ENCODE data around the gene JPH2.
"Not testable (repeated sequence)": the region's sequence is repeated elsewhere in the genome, so short reads cannot be mapped to it uniquely, and the experiment has no call there.

JPH2 gene

DNA sequence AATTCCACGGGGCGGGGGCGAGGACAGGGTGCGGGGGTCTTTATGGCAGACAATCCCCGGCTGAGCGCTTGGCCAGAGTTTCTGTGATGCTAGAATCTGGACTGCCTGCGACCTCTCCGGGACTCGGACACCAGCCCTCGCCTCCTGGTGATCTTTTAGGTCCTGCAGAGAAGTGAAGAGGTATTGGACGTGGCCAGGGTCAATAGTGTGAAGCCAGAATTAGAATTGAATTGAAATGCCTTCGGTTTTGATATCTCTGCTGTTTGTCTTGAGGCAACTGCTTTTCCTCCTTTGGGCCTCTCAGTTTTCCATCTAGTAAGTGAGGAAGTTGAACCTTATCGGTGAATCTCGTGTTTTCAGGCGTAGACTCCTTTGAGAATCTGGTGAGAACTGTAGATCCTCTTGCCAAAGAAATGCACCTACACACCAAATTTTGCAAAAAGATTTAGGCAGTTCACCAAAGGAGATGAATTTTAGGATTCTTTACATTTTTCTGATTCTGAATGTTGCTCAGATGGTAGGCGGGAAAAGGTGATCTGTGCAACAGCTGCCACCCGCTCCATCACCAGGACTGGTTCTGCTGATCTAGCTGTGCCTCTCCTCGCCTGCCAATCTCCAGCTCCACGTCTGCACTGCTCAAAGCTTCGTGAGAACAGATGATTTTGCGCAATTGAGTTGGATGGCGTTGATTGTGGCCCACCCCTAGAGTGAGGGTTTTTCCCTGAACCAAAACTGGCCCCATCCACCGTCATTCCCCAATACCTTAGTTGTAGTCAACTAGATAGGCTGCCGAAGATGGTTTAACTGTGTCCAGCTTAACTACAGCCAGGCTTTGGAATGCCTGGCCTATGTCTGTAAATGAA, 24.4 kb upstream of the JPH2 start:
- peak in 36 of 58 donors; percentile 5 to 58 (median 22) for DNase-seq

DNA sequence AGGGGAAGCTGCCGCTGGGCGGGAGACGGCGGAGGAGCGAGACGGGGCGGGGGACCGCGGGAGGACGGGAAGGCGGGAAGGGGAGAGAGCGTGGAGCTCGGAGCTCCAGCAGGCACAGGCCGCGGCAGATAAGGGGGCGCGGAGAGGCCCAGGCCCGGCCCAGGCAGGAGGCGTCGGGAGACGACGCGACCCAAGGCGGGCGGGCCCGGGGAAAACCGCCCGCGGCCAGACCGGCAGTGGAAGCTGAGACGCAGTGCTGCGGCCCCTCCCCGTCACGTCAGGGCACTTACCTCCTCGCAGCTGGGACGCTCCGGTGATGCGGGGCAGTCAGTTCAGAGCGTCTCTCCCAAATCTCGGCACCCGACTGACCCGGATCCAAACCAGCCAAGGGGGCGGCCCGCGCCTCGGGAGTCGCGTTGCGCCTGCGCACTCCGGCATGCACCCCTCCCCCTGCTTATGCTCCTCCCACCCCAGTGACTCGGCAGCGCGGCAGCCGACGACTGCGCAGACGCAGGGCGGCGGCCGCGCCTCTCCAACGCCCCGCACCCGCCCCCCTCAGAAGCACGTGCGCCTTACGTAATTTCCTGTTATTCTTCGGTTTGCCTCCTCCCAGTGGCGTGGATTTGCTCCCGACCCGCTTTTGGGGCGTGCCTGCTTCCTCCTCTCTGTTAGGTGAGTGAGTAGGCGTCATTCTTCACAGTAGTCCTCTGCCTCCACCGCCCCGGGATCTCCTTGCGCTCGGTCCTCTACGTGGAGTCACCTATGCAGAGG, 23.6 kb upstream of the JPH2 start, which contains the start of gene OSER1:
Gene OSER1, minus strand, starts transcription at position 366 of the 771 bp plus-strand sequence. CDS start 3,814 bp downstream, outside the sequence.
- peak; percentile 68 to 98 (median 95) for DNase-seq

DNA sequence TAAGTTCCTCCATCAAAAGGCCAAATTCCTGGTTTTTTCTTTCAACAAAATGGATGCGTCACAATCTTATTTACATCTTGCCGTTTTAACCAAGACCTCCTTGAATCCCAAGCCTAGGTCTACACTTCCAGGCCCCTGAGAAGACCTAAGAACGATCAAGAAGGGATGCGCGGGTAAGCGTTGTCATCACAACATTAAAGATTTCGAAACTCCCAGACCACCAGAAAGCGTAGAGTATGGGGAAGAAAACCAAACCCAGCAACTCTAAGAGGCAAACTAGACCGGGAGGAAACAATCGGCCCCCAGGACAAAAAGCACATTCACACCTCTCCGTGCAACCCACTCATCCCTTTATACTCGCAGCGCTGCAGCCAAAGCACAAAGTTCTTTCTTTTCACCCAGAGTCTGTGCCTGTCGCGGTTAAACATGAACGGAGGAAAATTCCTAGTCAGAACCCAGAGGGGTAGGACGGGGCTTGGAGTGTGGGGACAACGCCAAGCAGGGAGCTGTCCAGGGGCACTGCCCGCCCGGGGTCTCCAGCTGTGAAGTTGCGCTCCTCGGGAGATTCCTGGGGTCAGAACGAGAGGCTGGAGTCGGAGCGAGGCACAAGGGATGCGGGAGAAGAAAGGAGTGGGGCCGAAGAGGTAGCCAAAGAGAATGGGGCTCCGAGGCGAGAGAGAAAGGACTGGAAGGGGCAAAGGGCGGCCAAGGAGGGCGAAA, 22.9 kb upstream of the JPH2 start:
- DNase-seq: peak in 8 of 58 donors; percentile 4 to 45 (median 34)

DNA sequence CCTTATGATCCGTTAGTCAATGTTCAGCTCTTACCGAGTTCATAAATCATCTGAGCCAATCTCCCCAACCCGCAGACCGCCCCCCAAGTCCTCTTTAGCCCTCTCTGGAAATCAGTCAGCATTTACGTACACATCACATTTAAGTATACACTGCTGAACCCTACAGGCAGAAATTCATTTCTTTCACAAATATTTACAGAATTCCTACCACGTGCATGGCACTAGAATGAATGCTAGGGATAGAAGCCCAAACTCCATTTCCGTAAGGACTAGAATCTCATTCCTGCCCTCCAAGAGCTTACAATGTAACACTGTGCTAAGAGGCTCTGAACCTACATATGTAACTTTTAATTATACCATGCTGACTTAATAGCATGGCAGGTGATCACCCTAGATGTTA, 21.8 kb upstream of the JPH2 start:
- no peak for DNase-seq

DNA sequence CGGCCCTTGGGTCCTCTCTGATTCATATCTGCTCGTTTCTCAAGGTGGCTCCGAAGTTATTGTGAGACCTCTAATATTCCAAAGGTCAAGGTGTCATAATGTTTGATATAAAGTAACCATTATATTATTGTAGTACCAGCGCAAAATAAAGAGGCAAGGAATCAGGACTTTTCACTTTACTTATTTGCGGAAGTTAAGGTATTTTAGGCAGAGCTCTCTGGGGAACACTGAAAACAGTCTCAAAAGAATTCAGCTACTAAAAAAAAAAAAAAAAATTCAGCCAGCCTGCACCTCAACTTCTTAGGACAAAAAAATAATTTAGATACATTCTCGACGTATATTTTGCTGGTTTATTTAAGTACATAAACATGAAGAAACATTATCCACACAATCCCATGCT, 21.2 kb upstream of the JPH2 start:
- no peak for DNase-seq

DNA sequence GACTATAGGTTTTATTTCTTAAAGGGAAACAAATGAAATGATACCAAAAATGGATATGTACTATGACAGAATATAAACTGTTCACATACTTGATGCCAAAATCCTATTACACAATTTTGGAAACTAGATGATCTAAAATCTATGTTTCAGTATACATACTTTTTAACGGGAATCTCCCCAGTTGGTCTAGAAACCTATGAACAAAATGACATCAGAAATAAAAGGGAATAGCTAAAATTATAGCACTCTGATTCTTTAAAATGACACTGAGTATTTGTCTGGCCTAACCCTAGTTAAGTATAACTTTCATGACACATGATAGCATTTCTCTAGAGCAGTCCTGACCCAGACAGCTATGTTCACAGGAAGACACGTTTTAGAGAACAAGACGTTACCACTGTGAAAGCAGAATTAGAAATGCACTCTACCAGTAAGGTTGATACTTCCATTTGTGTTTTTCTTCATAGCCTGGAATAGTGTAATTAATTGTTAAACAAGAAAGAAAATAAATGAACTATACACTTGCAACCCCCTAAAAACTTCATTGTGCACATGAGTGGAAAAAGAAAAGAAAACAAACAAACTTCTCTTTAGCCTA, 20.2 kb upstream of the JPH2 start:
- DNase-seq: no peak

DNA sequence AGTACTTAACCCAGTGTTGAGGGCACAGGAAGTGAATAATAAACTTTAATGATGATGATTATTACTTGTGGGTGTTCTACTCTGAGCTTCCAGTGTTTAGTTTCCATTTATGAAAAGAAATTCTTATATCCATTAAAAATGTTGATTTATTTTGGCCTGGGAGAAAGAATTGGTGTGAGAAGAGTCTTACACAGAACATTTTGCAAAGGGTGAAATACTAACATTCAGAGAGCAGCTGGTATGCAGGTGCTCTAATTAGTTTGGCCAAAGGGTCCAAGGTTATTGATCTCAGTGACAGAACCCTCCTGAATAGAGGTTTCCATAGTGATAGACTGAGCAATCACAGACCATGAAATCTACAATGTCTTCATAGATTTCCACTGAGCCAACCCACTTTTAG, 19.1 kb upstream of the JPH2 start:
- no peak for DNase-seq

DNA sequence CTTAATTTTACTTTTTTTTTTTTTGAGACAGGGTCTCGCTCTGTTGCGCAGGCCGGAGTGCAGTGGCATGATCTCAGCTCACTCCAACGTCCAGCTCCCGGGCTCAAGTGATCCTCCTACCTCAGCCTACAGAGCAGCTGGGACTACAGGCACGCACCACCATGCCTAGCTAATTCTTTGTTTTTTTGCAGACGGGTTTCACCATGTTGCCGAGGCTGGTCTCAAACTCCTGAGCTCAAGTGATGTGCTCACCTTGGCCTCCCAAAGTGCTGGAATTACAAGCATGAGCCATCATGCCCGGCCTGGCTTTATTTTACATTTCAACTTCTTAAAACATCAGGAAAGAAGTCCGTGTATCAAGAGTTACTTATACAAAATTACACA, 17.8 kb upstream of the JPH2 start:
- no peak for DNase-seq

DNA sequence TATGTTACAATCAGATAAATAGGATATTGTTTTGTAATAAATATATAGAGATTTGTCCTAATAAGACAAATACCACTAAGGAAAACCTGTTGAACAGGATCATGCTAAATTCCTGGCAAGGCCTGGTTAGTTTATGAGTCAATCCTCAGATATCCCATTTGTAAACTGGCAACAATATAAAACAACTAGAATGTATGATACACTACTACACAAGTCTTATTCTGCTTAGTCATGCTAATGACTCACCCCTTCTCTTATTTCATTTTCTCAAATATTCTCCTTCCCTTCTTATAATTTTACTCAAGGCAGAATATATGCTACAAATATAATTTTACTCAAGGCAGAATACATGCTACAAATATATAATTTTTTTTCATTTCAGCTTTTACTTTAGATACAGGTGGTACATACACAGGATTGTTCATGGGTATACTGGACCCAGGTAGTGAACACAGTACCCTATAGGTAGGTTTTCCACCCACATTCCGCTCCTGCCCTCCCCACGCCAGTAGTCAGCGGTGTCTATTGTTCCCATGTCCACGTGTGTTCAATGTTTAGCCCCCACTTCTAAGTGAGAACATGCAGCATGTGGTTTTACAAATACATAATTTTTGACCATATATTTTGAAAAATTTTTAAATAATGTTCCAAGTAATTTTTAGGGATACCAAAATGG, 17.3 kb upstream of the JPH2 start:
- DNase-seq: no peak

DNA sequence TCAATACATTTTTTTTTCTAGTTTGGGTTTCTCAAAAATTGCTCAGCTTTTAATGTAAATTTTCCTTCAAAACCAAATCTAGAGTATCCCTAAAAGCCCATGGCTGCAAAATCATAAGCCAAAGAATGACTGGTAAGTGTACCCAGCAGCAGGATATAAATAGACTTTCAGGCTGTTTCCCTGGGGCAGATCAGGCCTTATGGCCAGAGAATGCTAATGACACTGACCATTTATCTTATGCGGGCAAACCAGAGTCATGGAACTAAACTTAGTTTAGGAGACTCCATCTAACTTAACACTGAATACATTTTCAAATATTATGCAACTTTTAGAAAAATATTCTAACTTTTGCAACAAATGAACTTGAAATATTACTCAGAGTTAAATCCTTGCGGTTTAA, 16.2 kb upstream of the JPH2 start:
- DNase-seq: no peak

DNA sequence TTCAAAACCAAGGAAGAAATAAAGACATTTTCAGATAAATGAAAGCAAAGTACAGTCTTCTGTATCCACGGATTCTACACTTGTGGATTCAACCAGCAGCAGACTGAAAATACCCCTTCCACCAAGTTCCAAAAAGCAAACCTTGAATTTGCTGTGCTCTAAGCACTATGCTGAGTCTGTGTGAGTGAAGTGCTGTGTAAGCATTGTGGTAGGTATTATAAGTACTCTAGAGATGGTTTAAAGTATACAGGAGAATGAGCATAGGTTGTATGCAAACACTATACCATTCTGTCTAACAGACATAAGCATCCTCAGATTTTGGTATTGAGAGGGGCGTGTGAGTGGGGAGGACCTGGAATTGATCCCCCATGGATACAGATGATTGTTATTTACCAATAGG, 14.0 kb upstream of the JPH2 start:
- DNase-seq: no peak

DNA sequence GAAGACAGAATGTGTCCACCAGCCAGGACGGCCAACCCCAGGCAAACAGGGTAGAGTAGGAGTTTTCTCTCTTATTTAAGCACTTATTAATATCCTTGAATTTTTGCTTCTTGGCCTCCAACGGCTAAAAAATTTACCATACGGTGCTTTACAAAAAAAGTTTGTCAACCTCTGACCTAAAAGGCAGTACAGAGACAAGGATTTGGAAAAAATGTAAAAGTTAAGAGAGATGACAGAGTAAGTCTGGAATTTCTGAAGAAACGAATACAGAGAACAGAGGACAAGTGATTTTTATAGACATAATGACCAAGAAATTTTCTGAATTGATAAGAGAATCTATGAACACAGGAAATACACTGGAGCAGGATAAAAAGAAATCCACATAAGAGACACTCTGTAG, 13.4 kb upstream of the JPH2 start:
- DNase-seq: no peak

DNA sequence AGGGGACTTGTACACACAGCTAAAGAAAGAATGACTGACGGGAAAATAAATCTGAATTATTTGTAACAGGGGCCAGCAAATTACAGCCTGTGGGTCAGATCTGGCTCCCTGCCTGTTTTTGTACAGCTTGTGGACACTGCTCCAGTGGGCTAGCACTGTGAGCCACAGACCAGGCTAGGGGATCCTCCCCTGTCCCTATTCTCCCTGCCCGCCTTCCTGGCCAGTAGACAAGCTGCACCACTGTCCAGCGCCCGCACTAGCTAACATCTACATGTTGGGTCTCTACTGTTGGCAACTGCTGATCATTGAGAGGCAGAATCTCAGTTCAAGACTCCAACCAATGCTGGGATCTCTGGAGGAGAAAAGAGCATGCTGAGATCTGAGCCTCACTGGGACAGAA, 12.9 kb upstream of the JPH2 start:
- DNase-seq: no peak

DNA sequence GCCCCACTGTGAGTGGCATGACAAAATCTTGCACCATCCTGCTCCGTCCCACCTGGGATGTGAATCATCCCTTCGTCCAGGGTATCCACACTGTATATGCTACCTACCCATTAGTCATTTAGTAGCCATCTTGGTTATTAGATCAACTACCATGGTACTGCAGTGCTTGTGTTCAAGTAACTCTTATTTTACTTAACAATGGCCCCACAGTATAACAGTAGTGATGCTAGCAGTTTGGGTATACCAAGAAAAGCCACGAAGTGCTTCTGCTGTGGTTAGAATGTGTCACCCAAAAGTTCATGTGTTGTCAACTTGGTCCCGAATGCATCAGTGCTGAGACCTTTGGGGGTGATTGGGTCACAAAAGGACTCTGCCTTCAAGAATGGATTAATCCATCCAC, 11.9 kb upstream of the JPH2 start:
- DNase-seq: no peak

DNA sequence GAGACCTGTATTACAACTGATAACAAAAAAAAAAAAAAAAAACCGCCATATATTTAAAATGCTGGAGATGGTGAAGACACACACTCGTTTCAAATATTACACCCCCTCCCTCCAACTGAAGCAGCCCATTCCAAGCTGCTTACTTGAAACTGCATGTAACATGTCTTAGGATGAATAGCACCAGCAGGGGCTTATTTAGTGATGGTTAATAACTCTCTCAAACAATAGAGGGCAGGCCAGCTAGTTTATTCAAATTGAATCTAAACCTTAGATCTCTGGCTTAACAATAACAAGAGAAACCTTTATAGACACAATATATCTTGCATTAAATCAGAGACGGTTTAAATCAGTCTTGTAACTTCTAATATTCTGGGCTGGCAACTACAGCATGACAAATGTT, 9.3 kb upstream of the JPH2 start:
- no peak for DNase-seq

DNA sequence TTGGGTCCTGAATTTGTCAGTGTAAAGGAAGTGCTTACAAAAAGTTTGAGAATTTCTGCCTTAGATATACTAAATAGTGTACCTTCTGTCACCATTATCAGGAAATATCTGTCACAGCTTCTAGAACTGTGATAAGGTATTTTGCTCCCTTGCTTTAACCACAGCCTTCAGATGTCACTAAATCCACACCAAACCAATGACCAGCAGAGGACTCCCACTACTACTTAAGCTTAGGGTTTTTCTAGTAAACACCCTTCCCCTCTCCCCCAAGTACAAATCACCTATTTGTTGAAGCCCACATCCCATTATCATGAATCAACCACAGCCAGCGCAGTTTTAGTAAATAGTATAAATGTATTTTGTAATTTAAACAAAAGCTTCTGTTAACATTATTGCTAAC, 8.6 kb upstream of the JPH2 start:
- DNase-seq: no peak

DNA sequence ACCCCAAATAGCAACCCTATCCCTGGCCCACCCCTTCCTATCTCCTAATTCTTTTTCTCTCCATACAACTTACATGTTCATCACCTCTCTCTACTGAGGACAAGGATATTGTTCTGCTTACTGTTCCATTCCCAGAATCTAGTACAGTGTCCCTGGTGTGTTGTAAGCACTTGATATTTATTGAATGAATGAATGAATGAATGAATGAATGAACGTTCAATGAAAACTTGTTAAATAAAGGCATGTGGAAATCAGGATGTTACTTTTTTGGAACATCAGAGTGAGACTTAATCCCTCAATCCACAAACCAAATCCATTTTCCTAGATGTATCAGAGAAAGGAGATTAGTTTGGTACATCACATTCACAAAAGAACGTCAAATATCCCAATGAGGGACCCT, 6.8 kb upstream of the JPH2 start:
- no peak for DNase-seq

DNA sequence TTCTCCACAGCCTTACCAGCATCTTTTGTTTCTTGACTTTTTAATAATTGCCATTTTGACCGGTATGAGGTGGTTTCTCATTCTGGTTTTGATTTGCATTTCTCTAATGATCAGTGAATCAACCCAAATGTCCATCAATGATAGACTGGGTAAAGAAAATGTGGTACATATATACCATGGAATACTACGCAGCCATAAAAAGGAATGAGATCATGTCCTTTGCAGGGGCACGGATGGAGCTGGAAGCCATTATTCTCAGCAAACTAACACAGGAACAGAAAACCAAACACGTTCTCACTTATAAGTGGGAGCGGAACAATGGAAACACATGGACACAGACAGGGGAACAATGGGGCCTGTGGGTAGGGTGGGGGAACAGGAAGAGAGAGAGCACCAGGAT, 4.7 kb upstream of the JPH2 start:
- DNase-seq: not testable (repeated sequence)

DNA sequence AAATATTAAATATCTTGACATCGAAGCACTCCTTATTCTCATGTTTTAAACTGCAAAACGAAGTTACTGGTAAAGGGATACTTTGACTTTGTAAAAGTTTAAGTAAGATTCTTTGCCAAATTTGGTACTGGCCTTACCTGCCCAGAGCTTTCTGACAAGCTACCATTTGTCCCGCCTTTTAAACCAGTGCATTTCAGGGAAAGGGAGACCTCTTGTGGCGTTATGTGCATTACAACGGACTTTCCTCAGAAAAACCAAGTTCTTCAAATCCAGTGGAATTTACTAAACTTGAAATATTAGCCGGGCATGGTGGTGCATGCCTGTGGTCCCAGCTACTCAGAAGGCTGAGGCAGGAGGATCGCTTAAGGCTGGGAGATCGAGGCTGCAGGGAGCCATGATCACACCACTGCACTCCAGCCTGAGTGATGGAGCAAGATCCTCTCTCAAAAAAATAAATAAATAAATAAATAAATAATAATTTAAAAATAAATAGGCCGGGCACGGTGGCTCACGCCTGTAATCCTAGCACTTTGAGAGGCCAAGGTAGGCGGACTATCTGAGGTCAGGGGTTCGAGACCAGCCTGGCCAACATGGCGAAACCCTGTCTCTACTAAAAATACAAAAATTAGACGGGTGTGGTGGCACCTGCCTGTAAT, 3.3 kb upstream of the JPH2 start:
- peak in 7 of 58 donors; percentile 2 to 32 (median 21) for DNase-seq

DNA sequence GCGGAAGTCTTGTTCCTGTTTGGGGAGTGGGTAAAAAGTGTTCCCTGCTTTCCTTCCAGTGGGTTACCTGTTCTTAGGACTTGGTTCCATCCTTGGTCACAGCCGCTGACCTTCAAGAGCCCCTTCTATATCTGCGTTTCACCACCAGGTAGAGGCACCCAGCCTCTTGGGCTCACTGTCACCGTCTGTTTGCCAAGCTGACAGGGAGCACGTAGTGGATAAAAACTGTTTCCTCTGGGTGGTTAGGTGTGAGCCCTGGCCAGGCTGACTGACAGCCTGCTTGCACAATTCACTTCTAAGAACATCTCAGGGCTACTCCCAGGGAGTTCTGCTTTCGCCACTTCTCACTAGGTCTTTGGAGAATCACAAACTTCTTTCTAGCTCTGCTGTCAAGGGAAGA, 1.8 kb upstream of the JPH2 start:
- DNase-seq: no peak

All from anterior cingulate cortex (tissue), 58 donors.